Common myeloid progenitor, CD34-positive (primary cell): ENCODE measurements around the gene AKR7A3. TPM values are rescaled to one million over a fixed set of nuclear protein-coding genes. Genes with fewer than 3 reads are reported as not detected.
A peak's percentile ranks its signal among the peaks of the same experiment; 100 is the strongest.
"Not testable (repeated sequence)": the region's sequence is repeated elsewhere in the genome, so short reads cannot be mapped to it uniquely, and the experiment has no call there.

ENCODE experiments used
- CTCF ChIA-PET: fragments of 350-600 bp; sonication (Branson Sonifier 250); formaldehyde crosslinking; loops from one replicate; lab custom pipeline; 2021; ENCODE audit warnings: antibody characterized with exemption; lab: Charles Lee
- POLR2A ChIA-PET: fragments of 350-600 bp; sonication (Branson Sonifier 250); formaldehyde crosslinking; loops from one replicate; lab custom pipeline; 2021; ENCODE audit warnings: antibody characterized with exemption; lab: Charles Lee
- DNase-seq, 3 donors: peaks; one replicate each; pipeline versions ENCODE4 v3.0.0 to v3.0.0-alpha.2; 2013
- H3K27ac ChIP-seq, 2 experiments: 1 replicate in 1 of 2; 2 replicates in 1 of 2; pipeline ENCODE4 v1.7.0; 2013; ENCODE audit warnings: inconsistent platforms in 2 of 2, low read length in 2 of 2, mild to moderate bottlenecking in 2 of 2, low read depth in 1 of 2, moderate library complexity in 1 of 2; ENCODE audit not compliant: severe bottlenecking in 2 of 2, insufficient read depth in 1 of 2, poor library complexity in 1 of 2
- H3K27me3 ChIP-seq, 5 experiments: replicated peaks in 2 of 5; 1 replicate in 3 of 5; 2 replicates in 2 of 5; pipeline versions ENCODE4 v1.6.1 to v1.7.0; 2013; ENCODE audit warnings: low read length in 4 of 5, mild to moderate bottlenecking in 2 of 5, moderate library complexity in 2 of 5, inconsistent platforms in 1 of 5; ENCODE audit not compliant: insufficient read depth in 5 of 5, control insufficient read depth in 4 of 5
- H3K36me3 ChIP-seq, 4 experiments: 1 replicate in 2 of 4; 2 replicates in 2 of 4; pipeline versions ENCODE4 v1.6.1 to v1.7.0; 2013; ENCODE audit warnings: low read length in 3 of 4, control low read depth in 1 of 4, mild to moderate bottlenecking in 1 of 4; ENCODE audit not compliant: control insufficient read depth in 4 of 4, insufficient read depth in 4 of 4
- H3K4me1 ChIP-seq, 4 experiments: 1 replicate in 3 of 4; 2 replicates in 1 of 4; pipeline versions ENCODE4 v1.6.1 to v1.7.1; 2013; ENCODE audit warnings: low read length in 3 of 4, mild to moderate bottlenecking in 3 of 4, control low read depth in 1 of 4, inconsistent platforms in 1 of 4, moderate library complexity in 1 of 4; ENCODE audit not compliant: control insufficient read depth in 4 of 4, insufficient read depth in 4 of 4; ENCODE audit errors: control extremely low read depth in 1 of 4
- H3K4me3 ChIP-seq, 7 experiments: 1 replicate in 4 of 7; 2 replicates in 3 of 7; pipeline versions ENCODE4 v1.5.1 to v1.7.0; 2013; ENCODE audit warnings: mild to moderate bottlenecking in 7 of 7, low read length in 6 of 7, moderate library complexity in 6 of 7, inconsistent platforms in 2 of 7, low read depth in 2 of 7, control low read depth in 1 of 7; ENCODE audit not compliant: insufficient read depth in 4 of 7, control insufficient read depth in 1 of 7; ENCODE audit errors: extremely low read depth in 1 of 7
- H3K9me3 ChIP-seq, 5 experiments: 1 replicate in 4 of 5; 2 replicates in 1 of 5; pipeline versions ENCODE4 v1.6.1 to v1.7.1; 2013; ENCODE audit warnings: low read length in 4 of 5, mild to moderate bottlenecking in 2 of 5, inconsistent platforms in 1 of 5, low read depth in 1 of 5, moderate library complexity in 1 of 5; ENCODE audit not compliant: control insufficient read depth in 4 of 5, insufficient read depth in 2 of 5; ENCODE audit errors: control extremely low read depth in 1 of 5
- WGBS: methylation state at CpG from one replicate; pipeline ENCODE4 v1.1.5; 2013; ENCODE audit not compliant: insufficient coverage; 5-methylcytosine and 5-hydroxymethylcytosine counted together
- polyA plus RNA-seq: library from polyadenylated mRNA; unstranded; fragments of 120-200 nt; gene quantifications from one replicate; pipeline ENCODE4 v1.2.1, GENCODE V29; 2013

The AKR7A3 gene
- polyA plus RNA-seq: 0.58 TPM

- H3K36me3 ChIP-seq, H3K27ac ChIP-seq, CTCF ChIA-PET, H3K4me1 ChIP-seq: not testable (repeated sequence)
- Histone ChIP-seq H3K4me3 (peak within 1 kb of the TSS in 6 of 7 experiments; percentile 13 to 77 (median 52)), H3K9me3 (peaks cover 3 to 22% (median 4%) of the 10 kb centered on the region in 5 experiments), H3K27me3 (peaks cover 0 to 19% (median 7%) of the 10 kb centered on the region in 5 experiments)
- POLR2A ChIA-PET: interaction anchor here (0.5 kb wide), 1 partner anchor 27 kb away, joined by 3 read pairs; no protein-coding TSS in a partner anchor
- 23% methylated on average over 50 of the region's 82 CpGs for WGBS
- peak; percentile 59 to 80 (median 74) for DNase-seq
Observed at GRCh38 chr1:19288324-19289241, at the start of gene AKR7A3. TSS of gene AKR7A3 (minus strand) at chr1:19288770. CDS start at chr1:19288709, 61 bp downstream.

- H3K9me3 ChIP-seq: no peaks in the 10 kb centered on the region
- POLR2A ChIA-PET: no interaction called here
- H3K36me3 ChIP-seq: peaks cover 0 to 47% (median 26%) of the 10 kb centered on the region in 4 experiments
- no peak for DNase-seq
- WGBS: 90% methylated on average over 23 of the region's 27 CpGs
- H3K4me1 ChIP-seq: peaks cover 0 to 3% (median 0%) of the 10 kb centered on the region in 4 experiments
- no peak overlapping the region for H3K27ac ChIP-seq
- H3K27me3 ChIP-seq: no peaks in the 10 kb centered on the region
- CTCF ChIA-PET: interaction anchor here (0.9 kb wide), 1 partner anchor 9 kb away, joined by 3 read pairs; no protein-coding TSS in a partner anchor
- H3K4me3 ChIP-seq: no peak overlapping the region
Observed at GRCh38 chr1:19338323-19338762, 49.8 kb upstream of the AKR7A3 start.

- Histone ChIP-seq H3K36me3 (peaks cover 0 to 41% (median 19%) of the 10 kb centered on the region in 4 experiments), H3K27ac (no peak overlapping the region), H3K4me3 (no peak overlapping the region), H3K4me1 (peaks cover 0 to 3% (median 0%) of the 10 kb centered on the region in 4 experiments), H3K27me3 (no peaks in the 10 kb centered on the region), H3K9me3 (no peaks in the 10 kb centered on the region)
- CTCF ChIA-PET: no interaction called here
- 92% methylated on average over 4 of the region's 4 CpGs for WGBS
- no peak for DNase-seq
- POLR2A ChIA-PET: interaction anchor here (0.6 kb wide), 1 partner anchor 35 kb away, joined by 6 read pairs; no protein-coding TSS in a partner anchor
Observed at GRCh38 chr1:19337289-19337688, 48.7 kb upstream of the AKR7A3 start.

DNA sequence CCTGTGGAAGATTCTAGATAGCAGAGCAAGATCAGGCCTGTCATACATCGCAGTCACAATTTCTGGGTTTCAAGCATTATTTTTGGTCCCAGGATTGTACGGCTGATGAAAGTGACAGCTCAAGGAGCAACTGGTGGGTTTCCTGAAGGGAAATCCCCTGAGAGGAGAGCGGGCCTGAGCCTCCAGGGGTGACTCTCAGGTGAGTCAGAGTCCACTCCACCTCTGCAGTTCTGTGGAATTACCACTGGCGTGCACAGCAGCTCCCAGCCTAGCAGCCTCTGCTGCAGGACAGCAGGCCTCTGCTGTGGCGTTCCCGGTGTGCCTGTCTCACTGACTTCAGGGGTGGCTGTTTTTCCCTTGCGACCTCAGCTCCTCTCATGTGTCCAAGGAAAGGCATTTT is 48.0 kb upstream of the AKR7A3 start:
- Histone ChIP-seq H3K36me3 (peaks cover 0 to 39% (median 13%) of the 10 kb centered on the region in 4 experiments), H3K4me3 (no peak overlapping the region), H3K27me3 (no peaks in the 10 kb centered on the region), H3K27ac (no peak overlapping the region), H3K4me1 (peaks cover 0 to 3% (median 0%) of the 10 kb centered on the region in 4 experiments), H3K9me3 (no peaks in the 10 kb centered on the region)
- DNase-seq: no peak
- CTCF ChIA-PET: no interaction called here
- POLR2A ChIA-PET: interaction anchor here (0.6 to 0.7 kb wide), 2 partner anchors 34 to 294 kb away, joined by 3 to 6 read pairs; no protein-coding TSS in a partner anchor
- WGBS: 88% methylated on average over 7 of the region's 7 CpGs

DNA sequence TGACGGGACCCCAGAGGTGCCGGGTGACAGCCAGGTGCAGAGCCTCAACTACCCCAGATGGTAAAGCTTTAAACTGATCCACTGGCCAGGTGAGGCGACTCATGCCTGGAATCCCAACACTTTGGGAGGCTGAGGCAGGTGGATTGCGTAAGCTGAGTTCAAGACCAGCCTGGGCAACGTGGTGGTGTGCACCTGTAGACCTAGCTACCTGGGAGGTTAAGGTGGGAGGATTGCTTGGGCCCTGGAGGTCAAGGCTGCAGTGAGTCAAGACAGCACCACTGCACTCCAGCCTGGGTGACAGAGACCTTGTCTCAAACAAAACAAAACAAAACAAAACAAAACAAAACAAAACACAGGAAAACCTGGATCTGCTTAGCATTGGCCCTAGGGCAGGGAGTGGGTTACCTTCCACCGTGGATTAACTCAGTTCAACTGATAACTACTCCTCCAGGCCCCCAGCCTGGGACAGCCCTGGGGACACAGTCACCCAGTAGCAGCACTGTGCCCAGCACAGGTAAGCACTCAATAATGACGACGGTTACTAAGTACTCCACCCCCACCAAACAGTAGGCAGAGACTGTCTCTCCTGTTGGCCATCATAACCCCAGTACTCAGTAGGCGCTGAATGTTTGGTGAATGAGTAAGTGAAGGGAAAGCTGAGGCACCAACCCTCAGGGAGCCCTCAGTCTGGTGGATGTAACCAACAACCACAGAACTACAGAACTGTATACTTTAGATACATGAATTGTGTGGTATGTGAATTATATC is 45.2 kb upstream of the AKR7A3 start:
- Histone ChIP-seq H3K27me3 (no peaks in the 10 kb centered on the region), H3K36me3 (peaks cover 2 to 23% (median 10%) of the 10 kb centered on the region in 4 experiments), H3K4me3 (no peak overlapping the region), H3K9me3 (no peaks in the 10 kb centered on the region), H3K4me1 (no peaks in the 10 kb centered on the region), H3K27ac (no peak overlapping the region)
- WGBS: 90% methylated on average over 6 of the region's 9 CpGs
- no peak for DNase-seq
- CTCF ChIA-PET: interaction anchor here (1.1 kb wide), 1 partner anchor 8 kb away, joined by 3 read pairs; no protein-coding TSS in a partner anchor
- POLR2A ChIA-PET: no interaction called here

DNA sequence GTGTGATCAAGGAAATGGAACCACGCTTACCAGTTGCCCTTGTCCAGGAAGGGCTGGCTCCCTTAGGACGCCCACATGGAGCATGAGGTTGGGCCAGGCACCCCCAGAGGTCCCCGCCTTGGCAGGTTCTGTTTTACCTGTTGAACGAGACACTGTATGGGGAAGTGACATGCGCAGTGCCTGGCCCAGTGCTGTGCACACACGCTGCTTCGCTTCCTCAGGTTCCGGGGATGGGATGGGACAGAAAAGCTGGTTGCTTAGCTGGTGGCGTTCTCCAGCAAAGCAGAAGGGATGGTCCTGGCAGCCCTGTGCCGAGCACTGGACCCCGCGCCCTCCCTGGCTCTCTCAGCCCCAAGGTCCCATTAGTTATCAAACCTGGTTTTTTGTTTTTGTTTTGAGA is 44.3 kb upstream of the AKR7A3 start:
- Histone ChIP-seq H3K27ac (no peak overlapping the region), H3K36me3 (peaks cover 2 to 22% (median 14%) of the 10 kb centered on the region in 4 experiments), H3K4me3 (no peak overlapping the region), H3K9me3 (no peaks in the 10 kb centered on the region), H3K4me1 (no peaks in the 10 kb centered on the region), H3K27me3 (no peaks in the 10 kb centered on the region)
- no peak for DNase-seq
- ChIA-PET POLR2A (interaction anchor here (0.6 kb wide), 1 partner anchor 72 kb away, joined by 4 read pairs; no protein-coding TSS in a partner anchor), CTCF (interaction anchor here (1.1 kb wide), 1 partner anchor 9 kb away, joined by 3 read pairs; no protein-coding TSS in a partner anchor)
- WGBS: 91% methylated on average over 9 of the region's 12 CpGs
